Measurements from ENCODE around the gene MOB2.

- TF ChIP-seq CTCF (conservative IDR thresholded peaks at IDR 0.05) (no peak), EZH2 (IDR thresholded peaks at IDR 0.05; ENCODE audit: low read depth) (no peak)
Measured at GRCh38 chr11:1523077-1523476, 36.5 kb upstream of the MOB2 start.

Measured in PC-9 (cell line).